MM.1S (cell line): ENCODE measurements around the gene PRSS21.

Source experiments
- EZH2 ChIP-seq: fragments of 300-600 bp; sonication (generic); optimal IDR thresholded peaks from 2 replicates; pipeline ENCODE3; 2017; ENCODE audit warnings: low read depth, mild to moderate bottlenecking, antibody characterized with exemption, low read length, mixed read lengths
- EZH2phosphoT487 ChIP-seq: fragments of 300-600 bp; sonication (generic); IDR thresholded peaks from 2 replicates; pipeline ENCODE4 v1.6.1; 2018; ENCODE audit warnings: antibody characterized with exemption, low read length
- TF ChIP-seq, protein P1 (sequence below): fragments of 300-600 bp; sonication (generic); IDR thresholded peaks from 2 replicates; pipeline ENCODE4 v1.5.1; 2016; ENCODE audit warnings: antibody characterized with exemption, low read length, mixed read lengths

GRCh38 chr16:2803545-2804195 lies 13.4 kb upstream of the PRSS21 start:
- TF ChIP-seq EZH2 (no peak), EZH2phosphoT487 (no peak)
- TF ChIP-seq, protein P1, sequence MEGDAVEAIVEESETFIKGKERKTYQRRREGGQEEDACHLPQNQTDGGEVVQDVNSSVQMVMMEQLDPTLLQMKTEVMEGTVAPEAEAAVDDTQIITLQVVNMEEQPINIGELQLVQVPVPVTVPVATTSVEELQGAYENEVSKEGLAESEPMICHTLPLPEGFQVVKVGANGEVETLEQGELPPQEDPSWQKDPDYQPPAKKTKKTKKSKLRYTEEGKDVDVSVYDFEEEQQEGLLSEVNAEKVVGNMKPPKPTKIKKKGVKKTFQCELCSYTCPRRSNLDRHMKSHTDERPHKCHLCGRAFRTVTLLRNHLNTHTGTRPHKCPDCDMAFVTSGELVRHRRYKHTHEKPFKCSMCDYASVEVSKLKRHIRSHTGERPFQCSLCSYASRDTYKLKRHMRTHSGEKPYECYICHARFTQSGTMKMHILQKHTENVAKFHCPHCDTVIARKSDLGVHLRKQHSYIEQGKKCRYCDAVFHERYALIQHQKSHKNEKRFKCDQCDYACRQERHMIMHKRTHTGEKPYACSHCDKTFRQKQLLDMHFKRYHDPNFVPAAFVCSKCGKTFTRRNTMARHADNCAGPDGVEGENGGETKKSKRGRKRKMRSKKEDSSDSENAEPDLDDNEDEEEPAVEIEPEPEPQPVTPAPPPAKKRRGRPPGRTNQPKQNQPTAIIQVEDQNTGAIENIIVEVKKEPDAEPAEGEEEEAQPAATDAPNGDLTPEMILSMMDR = no peak
